Lower leg skin (tissue), 3 donors: Measurements from ENCODE around the gene ZSWIM8.

Experiments used
- POLR2A ChIP-seq, 2 donors: fragments of 450-650 bp; IDR thresholded peaks; one replicate each; pipeline ENCODE4 v1.6.1; 2016 to 2017; ENCODE audit warnings: antibody characterized with exemption in 2 of 2, mild to moderate bottlenecking in 1 of 2, moderate library complexity in 1 of 2
- TF ChIP-seq, protein P1 (sequence below), 3 donors: fragments of 450-650 bp; IDR thresholded peaks; one replicate each; pipeline ENCODE4 v1.5.1; 2016; ENCODE audit warnings: antibody characterized with exemption in 3 of 3, mild to moderate bottlenecking in 3 of 3, moderate library complexity in 2 of 3

DNA sequence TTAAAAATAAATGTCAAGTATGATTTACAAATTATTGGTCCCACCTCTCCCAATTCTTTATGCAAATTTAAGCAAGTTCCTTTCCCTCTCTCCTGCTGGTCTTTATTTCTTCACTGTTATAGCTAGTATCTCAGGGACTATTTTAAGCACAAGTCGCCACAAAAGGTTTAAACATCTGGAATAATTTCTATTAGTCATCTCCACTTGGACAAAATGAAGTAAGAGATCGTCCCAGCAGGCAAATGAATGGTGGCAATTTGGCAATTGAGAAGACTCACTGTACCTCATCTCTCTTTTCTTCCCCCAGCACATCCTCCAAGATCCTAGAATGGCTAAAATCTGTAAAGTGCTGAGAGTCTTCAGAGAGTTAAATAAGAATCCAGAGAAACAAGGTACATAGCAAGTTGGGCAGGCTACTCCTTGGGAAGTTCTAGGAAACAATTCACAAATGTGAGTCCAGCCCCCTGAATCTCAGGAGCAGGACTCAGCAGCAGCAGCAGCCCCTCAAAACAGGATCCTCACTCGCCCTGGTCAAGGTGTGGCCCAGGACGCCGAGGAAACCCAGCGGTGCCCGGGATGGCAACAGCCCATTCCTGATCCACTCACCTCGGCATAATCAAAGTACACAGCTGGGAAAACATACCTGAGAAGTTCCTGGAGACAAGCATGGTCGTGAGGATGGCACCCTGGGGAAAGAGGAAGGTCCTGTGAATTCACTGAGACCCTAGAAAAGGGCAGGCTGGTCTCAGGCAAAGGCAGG is 56.3 kb downstream of the ZSWIM8 start:
- TF ChIP-seq POLR2A (IDR thresholded peaks at IDR 0.05), result no peak
- TF ChIP-seq, protein P1, sequence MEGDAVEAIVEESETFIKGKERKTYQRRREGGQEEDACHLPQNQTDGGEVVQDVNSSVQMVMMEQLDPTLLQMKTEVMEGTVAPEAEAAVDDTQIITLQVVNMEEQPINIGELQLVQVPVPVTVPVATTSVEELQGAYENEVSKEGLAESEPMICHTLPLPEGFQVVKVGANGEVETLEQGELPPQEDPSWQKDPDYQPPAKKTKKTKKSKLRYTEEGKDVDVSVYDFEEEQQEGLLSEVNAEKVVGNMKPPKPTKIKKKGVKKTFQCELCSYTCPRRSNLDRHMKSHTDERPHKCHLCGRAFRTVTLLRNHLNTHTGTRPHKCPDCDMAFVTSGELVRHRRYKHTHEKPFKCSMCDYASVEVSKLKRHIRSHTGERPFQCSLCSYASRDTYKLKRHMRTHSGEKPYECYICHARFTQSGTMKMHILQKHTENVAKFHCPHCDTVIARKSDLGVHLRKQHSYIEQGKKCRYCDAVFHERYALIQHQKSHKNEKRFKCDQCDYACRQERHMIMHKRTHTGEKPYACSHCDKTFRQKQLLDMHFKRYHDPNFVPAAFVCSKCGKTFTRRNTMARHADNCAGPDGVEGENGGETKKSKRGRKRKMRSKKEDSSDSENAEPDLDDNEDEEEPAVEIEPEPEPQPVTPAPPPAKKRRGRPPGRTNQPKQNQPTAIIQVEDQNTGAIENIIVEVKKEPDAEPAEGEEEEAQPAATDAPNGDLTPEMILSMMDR (IDR thresholded peaks at IDR 0.05), result no peak
